Stimulated activated effector memory CD8-positive, alpha-beta T cell treated with anti-CD3 and anti-CD28 coated beads, Interleukin-12 subunit alpha, Interleukin-12 subunit beta, amount 100 ng/mL, for 72 hours (primary cell): ENCODE results near the gene GRWD1.

Experiments
- ATAC-seq: fragments of 150-1000 bp; cut with Tn5 transposase; 2 replicates; pipeline ENCODE4 v1.10.0; 2021
- DNase-seq, 2 donors: peaks; one replicate each; pipeline ENCODE4 v3.0.0; 2021 to 2022; ENCODE audit warnings: low spot score in 2 of 2
- H3K27ac Mint-ChIP-seq: one replicate; pipeline ENCODE4 v1.8.0; 2022; ENCODE audit warnings: mild to moderate bottlenecking, mixed read lengths
- H3K36me3 Mint-ChIP-seq: one replicate; pipeline ENCODE4 v1.8.0; 2022; ENCODE audit warnings: mild to moderate bottlenecking, mixed read lengths
- H3K4me1 Mint-ChIP-seq: one replicate; pipeline ENCODE4 v1.8.0; 2022; ENCODE audit warnings: mixed read lengths
- H3K4me3 Mint-ChIP-seq: one replicate; pipeline ENCODE4 v1.8.0; 2022; ENCODE audit warnings: mild to moderate bottlenecking, mixed read lengths
- H3K9me3 Mint-ChIP-seq: one replicate; pipeline ENCODE4 v1.8.0; 2022; ENCODE audit warnings: mixed read lengths

GRWD1 gene

GRCh38 chr19:48506138-48506733, 60.5 kb downstream of the GRWD1 start:
- peaks cover 32% of the 10 kb centered on the region for H3K4me1 Mint-ChIP-seq
- H3K27ac Mint-ChIP-seq = no peak overlapping the region
- no peaks in the 10 kb centered on the region for H3K9me3 Mint-ChIP-seq
- DNase-seq (peak in 1 of 2 donors; percentile 54), ATAC-seq (peak; percentile 18)
- H3K4me3 Mint-ChIP-seq = no peak overlapping the region
- H3K36me3 Mint-ChIP-seq = no peaks in the 10 kb centered on the region
